Stimulated activated CD4-positive, alpha-beta T cell treated with anti-CD3 and anti-CD28 coated beads, Interleukin-4, amount 100 ng/mL, for 48 hours (primary cell): Measurements from ENCODE around the gene TM9SF4.
A peak's percentile ranks its signal among the peaks of the same experiment; 100 is the strongest.
"Not testable (repeated sequence)": the region's sequence is repeated elsewhere in the genome, so short reads cannot be mapped to it uniquely, and the experiment has no call there.

ENCODE experiments used
- DNase-seq, 2 donors: peaks; one replicate each; pipeline ENCODE4 v3.0.0-alpha.2; 2020; ENCODE audit warnings: low read depth in 2 of 2

Gene TM9SF4

DNA sequence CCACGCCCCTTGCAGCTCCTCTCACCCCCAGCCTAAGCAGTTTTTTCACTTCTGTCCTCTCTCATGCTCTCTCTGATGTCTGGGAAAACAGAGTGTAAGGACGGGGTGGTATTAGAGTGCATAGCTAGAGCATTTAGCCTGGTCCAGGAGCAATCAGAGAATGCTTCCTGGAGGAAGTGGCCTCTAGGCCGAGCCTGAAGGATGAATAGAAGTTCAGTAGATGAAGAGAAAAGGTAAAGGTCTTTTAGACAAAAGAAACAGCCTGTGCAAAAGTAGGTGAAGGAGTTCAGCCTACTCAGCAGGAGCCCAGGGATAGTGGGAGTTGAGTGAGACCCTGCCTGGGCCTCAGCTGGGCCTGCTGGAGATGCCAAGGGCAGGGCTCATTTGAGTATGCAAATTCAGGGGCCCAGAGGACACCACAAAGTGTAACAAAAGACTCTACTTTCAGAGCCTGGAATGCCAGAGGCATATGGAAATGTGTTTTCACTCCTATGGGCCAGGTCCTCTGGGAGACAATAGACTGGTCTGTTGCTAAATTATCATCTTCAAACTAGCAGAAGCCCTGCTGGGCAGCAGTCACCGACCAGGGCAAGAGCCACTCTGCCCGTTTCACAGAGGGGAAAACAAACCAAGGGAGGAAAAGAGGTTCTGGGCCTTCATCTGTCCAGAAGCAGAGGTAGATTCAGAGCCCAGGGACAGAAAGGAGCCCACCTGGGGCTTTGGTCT is 19.7 kb upstream of the TM9SF4 start:
- no peak for DNase-seq

DNA sequence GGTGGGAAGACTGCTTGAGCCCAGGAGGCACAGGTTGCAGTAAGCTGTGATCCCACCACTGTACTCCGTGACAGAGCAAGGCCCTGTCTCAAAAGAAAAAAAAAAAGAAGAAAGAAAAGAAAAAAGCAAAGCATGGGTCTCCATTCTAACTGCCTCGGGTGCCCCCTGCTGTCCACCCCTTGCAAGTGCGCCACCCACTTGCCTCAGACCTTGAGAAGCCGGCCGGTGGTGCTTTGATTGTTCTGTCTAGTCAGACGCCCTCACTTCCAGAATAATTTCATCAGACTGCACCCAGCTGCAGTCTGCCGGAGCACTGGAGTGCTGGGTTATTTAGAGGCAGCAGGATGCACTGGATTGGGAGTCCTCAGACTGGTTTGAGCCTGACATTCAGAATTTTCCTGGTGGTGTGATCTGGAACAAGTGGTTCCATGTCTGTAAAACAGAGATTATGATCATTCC is 17.6 kb upstream of the TM9SF4 start:
- peak; percentile 76 to 79 for DNase-seq

DNA sequence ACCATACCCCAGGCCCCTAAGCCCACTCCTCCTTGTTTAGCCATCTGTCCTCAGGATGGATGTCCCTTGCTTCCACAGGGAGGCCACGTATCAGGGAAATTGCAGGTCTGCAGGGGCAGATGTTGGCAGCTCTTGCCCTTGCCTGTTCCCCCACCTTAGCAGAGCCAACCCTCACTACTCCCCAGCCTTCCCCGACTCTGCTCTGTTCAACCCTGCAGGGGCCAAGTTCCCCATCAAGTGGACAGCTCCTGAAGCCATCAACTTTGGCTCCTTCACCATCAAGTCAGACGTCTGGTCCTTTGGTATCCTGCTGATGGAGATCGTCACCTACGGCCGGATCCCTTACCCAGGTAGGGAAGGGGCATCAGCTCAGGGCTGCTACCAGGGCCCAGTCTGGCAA is 10.7 kb upstream of the TM9SF4 start:
- no peak for DNase-seq

DNA sequence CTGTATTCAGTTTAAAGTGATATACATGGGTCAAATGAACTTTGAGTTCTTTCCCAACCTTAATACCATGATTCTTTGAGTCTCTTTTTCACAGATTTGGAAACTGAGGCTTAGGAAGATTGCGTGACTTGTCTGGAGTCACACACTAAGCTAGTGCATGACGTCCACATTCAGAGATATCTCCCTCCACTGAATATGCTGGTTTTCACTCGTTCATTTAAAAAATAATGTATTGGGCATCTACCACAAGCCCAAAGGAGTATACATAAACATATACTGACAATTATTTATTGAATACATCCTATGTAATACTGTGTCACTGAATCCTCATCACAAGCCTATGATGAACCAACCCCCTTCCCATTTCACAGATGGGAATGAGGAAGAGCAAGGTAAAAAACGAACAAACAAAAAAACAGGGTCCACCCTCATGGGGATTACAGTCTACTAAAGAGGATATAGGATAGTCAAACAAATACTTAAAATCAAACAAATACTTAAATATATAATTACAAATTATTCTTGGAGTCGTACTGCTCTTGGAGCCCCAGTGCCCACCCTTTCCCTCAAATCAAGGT is 611 bp upstream of the TM9SF4 start:
- no peak for DNase-seq

DNA sequence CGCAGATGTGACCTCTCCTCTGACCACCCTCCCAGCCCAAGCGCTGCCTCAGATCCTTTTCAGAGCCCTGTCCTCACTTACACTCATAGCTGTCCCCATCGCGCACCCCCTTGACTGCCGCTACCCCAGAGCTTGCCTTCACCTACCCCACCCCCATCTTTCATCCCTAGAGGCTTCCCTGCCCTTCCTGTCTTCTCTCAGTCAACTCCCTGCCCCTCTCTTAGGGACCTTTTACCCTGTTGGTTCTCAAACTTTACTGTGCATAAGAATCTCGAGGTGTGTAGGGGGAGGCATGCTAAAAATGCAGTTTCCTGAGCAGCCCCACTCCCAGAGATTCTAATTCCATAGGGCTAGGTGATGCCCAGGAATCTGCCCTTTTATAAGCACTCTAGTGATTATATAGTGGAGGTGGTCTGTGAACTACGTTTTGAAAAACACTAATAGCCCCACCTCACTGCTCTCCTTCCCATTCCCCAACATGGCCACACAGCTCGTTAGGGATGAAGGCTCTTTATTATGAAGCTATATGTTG is 725 bp downstream of the TM9SF4 start:
- DNase-seq = peak in 1 of 2 donors; percentile 7

DNA sequence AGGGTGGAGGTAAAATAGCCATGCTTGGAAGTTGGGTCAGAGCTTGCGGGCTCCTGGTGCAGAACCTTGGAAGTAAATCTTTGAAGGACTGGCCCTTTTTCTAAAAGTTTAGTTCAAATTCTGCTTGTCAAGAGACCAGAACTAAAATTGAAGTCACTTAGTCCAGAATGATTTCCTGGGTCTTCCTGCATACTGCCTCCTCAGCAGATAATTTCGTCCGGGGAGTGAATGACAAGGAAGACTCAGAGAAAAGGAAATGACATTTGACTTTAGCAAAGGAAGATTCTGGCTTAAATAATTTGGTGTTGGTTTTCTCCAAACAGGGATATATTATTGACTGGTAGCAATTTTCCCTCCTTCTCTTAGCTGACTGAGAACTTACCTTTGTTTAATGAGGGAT is 1.2 kb downstream of the TM9SF4 start:
- no peak for DNase-seq

DNA sequence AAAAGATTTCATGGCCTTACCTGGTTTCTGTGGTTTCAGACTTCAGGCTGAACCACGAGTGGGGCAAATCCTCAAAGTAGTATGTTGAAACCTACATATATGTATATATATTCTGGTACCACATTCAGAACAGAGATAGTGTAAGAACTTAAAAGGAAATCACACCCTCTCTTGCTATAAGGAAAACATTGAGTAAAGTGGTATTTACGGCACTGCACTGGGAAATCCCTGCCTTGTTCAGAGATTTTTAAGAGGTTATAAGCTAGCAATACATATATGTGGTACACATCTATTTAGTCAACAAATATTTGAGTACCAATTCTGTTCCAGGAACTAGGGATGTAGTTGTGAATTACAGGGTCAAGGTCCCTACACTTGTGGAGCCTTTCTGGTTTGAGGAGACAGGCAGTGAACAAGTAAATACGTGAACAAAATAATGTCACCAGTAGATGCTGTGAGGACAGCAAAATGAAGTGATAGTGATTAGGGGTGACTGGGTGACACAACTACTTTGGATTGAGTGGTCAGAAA is 1.7 kb downstream of the TM9SF4 start:
- no peak for DNase-seq

DNA sequence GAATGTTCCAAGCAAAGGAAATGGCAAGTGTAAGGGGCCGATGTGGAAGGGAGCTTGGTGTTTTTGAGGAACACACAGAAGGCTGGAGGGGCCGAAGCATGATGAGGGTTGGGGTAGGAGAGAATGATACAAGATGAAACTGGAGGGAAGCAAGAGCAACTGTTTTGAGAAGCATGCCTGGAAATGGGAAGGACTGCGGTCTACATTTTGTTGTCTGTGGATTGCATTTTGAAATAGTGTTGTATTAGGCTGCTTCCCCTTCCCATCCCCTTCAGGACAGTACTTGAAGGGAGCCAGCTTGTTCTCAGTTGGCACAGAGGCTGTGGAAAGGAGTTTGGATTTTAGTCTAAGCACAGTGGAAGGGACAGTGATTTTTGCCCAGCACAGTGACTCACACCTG is 2.2 kb downstream of the TM9SF4 start:
- DNase-seq = no peak

DNA sequence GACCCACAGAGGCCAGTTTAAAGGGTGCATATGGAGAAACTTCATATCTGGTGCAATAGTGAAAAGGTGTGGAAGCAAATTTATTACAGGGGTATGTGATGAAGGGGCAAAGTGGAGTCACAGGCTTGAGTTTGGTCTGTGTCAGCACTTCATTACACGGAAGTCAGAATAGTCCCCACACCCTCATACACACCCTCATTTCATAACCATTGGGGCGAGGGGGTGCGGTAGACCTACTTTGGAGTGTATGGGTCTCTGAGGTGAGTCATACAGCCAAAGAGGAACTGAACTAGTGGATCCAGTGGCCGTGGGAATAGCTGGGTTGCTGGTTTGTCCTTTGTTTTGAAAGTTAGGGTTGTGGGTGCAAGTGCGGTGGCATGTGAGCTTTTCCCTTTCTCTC is 3.3 kb downstream of the TM9SF4 start:
- DNase-seq = no peak

DNA sequence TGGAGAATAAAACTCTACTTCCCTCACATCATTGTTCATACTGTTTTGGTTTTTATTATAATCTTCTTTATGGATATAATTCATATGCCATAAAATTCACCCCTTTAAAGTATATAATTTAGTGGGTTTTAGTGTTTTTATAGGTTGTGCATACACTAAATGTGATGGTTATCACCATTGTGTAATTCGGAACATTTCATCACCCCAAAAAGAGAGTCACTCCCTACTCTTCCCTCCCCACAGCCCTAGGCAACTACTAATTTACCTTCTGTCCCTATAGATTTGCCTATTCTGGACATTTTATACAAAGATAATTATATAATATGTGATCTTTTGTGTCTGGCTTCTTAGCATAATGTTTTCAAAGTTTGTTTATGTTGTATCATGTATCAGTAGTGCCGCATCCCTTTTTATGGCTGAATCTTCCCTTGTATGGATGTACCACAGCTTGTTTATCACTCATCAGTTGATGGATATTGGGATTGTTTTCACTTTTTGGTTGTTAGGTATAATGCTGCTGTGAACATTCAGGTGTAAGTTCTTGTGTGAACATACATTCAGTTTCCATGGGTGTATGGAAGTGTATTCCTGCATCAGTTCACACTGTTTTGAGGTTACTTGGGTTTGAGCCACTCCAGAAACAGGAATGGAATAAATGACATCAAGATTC is 4.2 kb downstream of the TM9SF4 start:
- DNase-seq = no peak

DNA sequence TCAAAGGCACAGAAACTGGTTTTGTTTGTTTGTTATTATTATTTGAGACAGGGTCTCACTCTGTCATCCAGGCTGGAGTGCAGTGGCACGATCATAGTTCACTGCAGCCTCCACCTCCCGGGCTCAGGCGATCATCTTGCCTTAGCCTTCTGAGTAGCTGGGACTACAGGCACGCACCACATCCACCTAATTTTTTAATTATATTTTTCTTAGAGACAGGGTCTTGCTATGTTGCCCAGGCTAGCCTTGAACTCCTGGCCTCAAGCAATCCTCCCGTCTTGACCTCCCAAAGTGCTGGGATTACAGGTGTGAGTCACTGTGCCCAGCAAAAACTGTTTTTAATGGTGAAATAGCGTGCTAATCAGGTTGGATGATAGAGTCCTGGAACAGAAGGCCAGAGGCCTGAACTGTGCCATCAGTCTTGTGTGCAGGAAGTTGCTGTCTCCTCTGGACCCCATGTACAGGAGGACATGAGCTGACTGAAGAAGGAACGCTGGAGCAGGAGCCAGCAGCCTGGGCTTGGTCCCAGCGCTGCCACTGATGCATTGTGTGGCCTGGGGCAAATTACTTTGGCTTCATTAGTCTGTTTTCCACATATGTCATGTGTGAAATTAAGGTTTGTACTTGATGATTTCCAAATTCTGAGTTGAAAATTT is 4.9 kb downstream of the TM9SF4 start:
- DNase-seq = no peak

DNA sequence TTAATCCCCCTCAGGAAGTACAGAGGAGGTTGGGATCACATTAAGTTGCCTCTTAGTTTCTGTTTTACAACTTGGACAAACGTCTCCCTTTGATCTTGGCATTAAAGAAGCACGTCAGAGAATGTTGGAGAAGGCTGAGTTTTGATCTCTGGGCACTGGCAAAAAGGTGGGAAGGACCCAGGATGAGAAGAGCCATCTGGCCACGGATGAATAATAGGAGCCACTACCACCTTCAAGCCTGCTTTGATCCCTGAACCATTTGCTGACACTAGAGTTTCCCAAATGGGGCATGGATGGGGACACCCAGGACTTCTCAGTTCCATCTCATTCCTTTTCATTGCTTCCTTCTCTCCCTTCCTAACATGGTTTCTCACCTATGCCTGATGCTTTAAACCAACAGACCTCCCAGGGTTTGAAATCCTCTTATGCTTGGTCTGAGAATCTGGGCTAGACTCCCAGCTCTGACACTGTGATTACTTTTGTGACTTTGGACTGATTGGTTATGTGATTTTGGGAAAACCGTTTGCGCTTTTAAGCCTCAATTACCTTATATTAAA is 5.8 kb downstream of the TM9SF4 start:
- no peak for DNase-seq

DNA sequence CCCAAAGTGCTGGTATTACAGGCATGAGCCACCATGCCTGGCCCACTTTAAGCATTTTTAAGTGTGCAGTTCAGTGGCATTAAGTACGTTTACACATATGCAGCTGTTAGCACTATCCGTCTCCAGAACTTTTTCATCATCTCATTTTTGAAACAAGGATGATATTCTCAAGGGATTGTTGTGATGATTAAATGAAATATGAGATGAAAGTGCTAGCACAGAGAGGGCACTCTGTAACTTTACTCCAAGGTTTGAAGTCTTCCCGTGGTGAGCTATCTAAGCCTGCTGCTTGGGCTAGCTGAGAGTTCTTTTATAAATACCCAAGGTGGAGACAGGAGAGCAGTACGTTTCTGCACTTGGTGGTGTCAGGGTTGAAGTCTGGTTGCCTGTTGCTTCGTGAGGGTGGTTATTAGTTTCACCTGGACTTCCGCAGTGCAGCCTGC is 6.6 kb downstream of the TM9SF4 start:
- no peak for DNase-seq

DNA sequence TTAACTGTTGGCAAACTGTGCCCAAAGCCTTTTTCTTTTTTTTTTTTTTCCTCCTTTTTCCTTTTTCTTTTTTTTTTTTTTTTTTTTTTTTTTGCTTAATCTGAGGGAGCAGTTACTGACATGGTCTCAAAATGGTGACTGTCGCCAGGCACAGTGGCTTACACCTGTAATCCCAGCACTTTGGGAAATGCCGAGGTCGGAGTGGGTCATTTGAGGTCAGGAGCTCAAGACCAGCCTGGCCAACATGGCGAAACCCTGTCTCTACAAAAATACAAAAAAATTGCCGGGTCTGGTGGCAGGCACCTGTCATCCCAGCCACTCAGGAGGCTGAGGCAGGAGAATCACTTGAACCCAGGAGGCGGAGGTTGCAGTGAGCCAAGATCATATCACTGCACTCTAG is 7.3 kb downstream of the TM9SF4 start:
- not testable (repeated sequence) for DNase-seq

DNA sequence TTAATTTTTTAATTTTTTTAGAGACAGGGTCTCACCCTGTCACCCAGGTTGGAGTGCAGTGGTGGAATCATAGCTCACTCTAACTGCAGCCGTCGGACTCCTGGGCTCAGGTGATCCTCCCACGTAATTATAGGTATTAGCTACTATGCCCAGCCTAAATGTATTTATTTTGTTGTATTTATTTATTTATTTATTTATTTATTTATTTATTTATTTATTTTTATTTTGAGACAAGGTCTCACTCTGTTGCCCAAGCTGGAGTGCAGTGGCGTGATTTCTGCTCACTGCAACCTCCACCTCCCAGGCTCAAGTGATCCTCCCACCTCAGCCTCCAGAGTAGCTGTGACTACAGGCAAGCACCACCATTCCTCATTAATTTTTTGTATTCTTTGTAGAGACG is 8.9 kb downstream of the TM9SF4 start:
- not testable (repeated sequence) for DNase-seq

DNA sequence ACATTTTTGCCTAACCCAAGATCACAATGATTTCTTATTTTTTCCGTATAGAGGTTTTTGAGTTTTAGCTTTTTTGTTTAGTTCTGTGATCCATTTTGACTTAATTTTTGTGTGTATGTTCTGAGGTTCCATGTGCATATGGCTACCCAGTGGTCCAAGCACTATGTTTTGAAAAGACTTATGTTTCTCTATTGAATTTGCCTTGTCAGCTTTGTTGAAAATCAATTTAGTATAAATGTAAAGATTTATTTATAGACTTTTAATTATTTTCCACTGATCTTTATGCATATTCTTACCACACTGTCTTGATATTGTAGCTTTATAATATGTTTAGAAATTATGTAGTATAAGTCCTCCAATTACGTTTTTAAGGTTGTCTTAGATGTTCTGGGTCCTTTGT is 10.2 kb downstream of the TM9SF4 start:
- DNase-seq = no peak

DNA sequence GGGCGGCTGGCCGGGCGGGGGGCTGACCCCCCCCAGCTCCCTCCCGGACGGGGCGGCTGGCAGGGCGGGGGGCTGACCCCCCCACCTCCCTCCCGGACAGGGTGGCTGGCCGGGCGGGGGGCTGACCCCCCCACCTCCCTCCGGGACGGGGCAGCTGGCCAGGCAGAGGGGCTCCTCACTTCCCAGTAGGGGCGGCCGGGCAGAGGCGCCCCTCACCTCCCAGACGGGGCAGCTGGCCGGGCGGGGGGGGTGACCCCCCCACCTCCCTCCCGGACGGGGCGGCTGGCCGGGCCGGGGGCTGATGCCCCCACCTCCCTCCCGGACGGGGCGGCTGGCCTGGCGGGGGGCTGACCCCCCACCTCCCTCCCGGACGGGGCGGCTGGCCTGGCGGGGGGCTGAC is 12.4 kb downstream of the TM9SF4 start:
- DNase-seq = not testable (repeated sequence)

DNA sequence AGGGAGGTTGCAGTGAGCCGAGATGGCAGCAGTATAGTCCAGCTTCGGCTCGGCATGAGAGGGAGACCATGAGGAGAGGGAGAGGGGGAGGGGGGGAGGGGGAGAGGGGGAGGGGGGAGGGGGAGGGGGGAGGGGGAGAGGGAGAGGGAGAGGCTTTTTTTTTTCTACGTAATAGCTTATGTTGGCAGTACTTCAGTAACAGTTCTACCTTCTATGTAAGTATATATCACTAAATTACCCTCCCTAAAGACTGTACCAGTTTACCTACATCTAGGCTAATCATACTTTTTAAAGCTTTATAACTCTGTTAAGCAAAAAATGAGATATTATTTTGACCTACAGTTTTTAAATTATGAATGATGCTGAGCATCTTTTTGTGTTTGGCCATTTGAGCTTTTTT is 13.6 kb downstream of the TM9SF4 start:
- DNase-seq = no peak

DNA sequence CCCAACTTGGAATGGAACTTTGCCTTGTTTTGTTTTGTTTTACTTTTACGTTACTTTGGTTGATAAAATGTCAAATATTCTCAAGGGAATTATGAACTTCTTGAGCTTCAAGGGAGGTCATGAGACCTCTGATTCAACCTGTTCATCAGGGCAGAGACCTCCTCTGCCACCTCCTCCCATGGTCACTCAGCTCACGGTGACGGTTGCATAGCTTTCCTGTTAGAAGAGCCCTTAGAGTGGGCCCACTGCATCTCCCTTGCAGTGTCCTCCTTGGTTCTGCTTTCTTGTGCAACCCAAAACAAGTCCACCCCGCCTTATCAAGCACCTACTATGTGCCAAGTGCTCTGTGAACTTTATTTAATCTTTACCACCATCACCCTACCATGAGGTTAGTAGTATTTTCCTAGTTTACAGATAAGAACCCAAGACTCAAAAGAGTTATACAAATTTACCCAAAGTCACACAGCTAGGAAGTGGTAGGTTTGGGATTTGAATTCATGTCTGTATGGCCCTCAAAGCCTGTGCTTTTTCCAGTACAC is 15.5 kb downstream of the TM9SF4 start:
- DNase-seq = no peak

DNA sequence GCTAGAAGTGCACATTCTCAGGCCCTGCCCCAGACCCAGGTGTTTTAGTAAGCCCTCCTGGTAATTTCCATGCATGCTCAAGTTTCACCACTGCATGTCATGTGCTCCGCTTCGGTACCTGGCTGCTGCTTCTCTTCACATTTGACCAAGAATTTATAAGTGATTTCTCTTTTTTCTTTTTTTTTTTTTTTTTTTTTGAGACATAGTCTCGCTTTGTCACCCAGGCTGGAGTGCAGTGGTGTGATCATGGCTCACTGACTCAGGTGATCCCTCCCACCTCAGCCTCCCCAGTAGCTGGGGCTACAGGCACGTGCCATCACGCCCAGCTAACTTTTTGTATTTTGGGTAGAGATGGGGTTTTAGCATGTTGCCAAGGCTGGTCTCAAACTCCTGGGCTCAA is 16.0 kb downstream of the TM9SF4 start:
- DNase-seq = no peak

DNA sequence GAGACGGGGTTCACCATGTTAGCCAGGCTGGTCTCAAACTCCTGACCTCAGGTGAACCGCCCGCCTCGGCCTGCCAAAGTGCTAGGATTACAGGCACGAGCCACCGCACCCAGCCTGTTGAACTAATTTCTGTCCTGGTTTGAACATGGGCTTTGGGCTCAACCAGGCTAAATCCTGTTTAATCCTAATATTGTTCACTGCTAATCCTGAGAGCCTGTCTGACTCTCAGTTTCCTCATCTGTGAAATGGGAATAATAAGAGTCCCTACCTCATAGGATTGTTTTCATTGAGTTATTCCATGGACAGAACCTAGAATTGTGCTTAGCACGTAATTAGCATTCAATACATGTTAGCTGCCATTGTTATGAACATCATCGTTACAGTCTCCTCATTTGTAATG is 17.4 kb downstream of the TM9SF4 start:
- DNase-seq = no peak
